ENCODE data around the gene PAK5. TPM values are rescaled to one million over a fixed set of nuclear protein-coding genes. Genes with fewer than 3 reads are reported as not detected.
A peak's percentile ranks its signal among the peaks of the same experiment; 100 is the strongest.

The PAK5 gene
- total RNA-seq, 1 experiment from 2014 or later, result not detected

DNA sequence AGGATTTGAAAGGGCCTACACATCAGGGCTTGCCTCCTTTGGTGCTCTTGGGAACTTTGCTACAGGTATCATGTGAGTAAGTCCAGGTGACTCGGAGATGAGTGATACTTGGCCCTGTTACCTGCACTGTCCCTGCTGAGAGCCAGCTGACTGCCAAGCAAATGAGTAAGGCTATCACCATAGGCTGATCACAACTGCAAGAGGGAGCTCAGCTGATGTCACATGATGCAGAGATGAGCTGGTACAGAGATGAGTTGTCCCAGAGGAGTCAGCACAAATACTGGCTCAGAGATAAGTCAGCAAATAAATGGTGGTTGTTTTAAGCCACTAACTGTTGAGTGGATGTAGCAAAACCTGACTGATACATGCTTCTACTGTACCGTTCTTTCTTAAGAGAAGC lies 283.1 kb downstream of the PAK5 start:
- Histone ChIP-seq H4K20me1 (ENCODE audit: low read length) (no peaks in the 10 kb centered on the region), H3K27me3 (ENCODE audit: low read length) (no peaks in the 10 kb centered on the region), H3K4me3 (ENCODE audit: low read length) (no peak overlapping the region), H3K79me2 (ENCODE audit: low read length) (no peaks in the 10 kb centered on the region), H3F3A (ENCODE audit: low read length, unreplicated experiment) (peaks cover 5% of the 10 kb centered on the region), H2AFZ (ENCODE audit: low read length) (no peak overlapping the region), H3K4me2 (ENCODE audit: low read length) (no peak overlapping the region), H3K9ac (ENCODE audit: low read length) (no peak overlapping the region), H3K27ac (ENCODE audit: low read length) (peak overlapping the region; percentile 60), H3K9me2 (replicated peaks; ENCODE audit: low read length) (no peaks in the 10 kb centered on the region), H3K36me3 (ENCODE audit: low read depth, low read length) (no peaks in the 10 kb centered on the region), H3K4me1 (ENCODE audit: insufficient read depth, low read length) (peaks cover 31% of the 10 kb centered on the region), H3K9me3 (ENCODE audit: low read length) (no peaks in the 10 kb centered on the region)
- ATAC-seq (peak; percentile 99), DNase-seq (peak; percentile 97)
- TF ChIP-seq EZH2 (IDR thresholded peaks at IDR 0.05; ENCODE audit: low read length, unreplicated experiment) (no peak), EZH2phosphoT487 (IDR thresholded peaks at IDR 0.05; ENCODE audit: borderline replicate concordance, low read length) (no peak)
- TF ChIP-seq, protein P1, sequence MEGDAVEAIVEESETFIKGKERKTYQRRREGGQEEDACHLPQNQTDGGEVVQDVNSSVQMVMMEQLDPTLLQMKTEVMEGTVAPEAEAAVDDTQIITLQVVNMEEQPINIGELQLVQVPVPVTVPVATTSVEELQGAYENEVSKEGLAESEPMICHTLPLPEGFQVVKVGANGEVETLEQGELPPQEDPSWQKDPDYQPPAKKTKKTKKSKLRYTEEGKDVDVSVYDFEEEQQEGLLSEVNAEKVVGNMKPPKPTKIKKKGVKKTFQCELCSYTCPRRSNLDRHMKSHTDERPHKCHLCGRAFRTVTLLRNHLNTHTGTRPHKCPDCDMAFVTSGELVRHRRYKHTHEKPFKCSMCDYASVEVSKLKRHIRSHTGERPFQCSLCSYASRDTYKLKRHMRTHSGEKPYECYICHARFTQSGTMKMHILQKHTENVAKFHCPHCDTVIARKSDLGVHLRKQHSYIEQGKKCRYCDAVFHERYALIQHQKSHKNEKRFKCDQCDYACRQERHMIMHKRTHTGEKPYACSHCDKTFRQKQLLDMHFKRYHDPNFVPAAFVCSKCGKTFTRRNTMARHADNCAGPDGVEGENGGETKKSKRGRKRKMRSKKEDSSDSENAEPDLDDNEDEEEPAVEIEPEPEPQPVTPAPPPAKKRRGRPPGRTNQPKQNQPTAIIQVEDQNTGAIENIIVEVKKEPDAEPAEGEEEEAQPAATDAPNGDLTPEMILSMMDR (conservative IDR thresholded peaks at IDR 0.05; ENCODE audit: low read depth, low read length), result no peak
- no TSS peak for BruUV-seq (replicated peaks)
- intact Hi-C loops (cut with micrococcal nuclease), result no loop called here
- POLR2A ChIA-PET (ENCODE audit: unreplicated experiment), result no interaction called here
- CTCF ChIA-PET, result interaction anchor here (0.5 kb wide), 1 partner anchor 798 kb away, joined by 3 read pairs; no protein-coding TSS in a partner anchor

DNA sequence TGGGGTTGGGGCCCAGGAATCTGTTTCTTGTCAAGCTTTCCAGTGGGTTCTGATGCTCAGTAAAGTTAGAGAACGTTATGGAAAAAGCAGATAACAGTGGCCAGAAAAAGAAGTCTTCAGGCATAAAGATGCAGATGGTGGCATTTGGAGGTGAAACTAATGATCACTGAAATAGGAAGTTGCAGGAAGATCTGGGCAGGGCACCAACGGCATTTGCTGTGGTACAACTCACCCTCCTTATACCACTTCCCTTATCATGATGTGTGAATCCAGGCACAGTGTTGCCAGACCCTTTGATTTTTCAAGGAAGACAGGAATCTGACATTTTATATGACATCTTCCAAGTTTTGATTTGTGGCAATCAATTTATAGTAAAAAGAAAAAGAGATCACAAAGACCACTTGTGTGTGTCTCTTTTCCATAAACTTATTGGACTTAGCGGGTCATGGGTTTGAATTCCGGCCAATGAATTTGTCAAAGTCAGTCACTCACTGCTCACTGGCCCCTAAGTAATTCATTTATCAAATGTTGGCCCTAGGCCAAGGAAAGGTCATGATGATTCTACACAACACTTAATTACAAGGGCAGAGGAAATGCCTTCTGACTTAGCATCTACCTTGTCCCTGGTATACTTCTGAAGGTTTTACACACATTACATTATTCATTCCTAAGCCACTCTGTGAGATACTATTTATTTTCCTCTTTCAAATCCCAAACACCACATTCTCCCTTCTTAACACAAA lies 286.9 kb downstream of the PAK5 start:
- H3K27ac ChIP-seq (ENCODE audit: low read length), result no peak overlapping the region
- H3K4me3 ChIP-seq (ENCODE audit: low read length), result no peak overlapping the region
- intact Hi-C loops (cut with micrococcal nuclease), result no loop called here
- H4K20me1 ChIP-seq (ENCODE audit: low read length), result no peaks in the 10 kb centered on the region
- DNase-seq (peak; percentile 24), ATAC-seq (no peak)
- POLR2A ChIA-PET (ENCODE audit: unreplicated experiment), result interaction anchor here (0.7 kb wide), 1 partner anchor 55 kb away, joined by 3 read pairs; no protein-coding TSS in a partner anchor
- H3K4me1 ChIP-seq (ENCODE audit: insufficient read depth, low read length), result peaks cover 31% of the 10 kb centered on the region
- H3K4me2 ChIP-seq (ENCODE audit: low read length), result no peak overlapping the region
- H2AFZ ChIP-seq (ENCODE audit: low read length), result no peak overlapping the region
- no peaks in the 10 kb centered on the region for H3K9me3 ChIP-seq (ENCODE audit: low read length)
- CTCF ChIA-PET, result no interaction called here
- H3K27me3 ChIP-seq (ENCODE audit: low read length), result no peaks in the 10 kb centered on the region
- no peak overlapping the region for H3K9ac ChIP-seq (ENCODE audit: low read length)
- BruUV-seq (replicated peaks), result no TSS peak
- H3F3A ChIP-seq (ENCODE audit: low read length, unreplicated experiment), result peaks cover 5% of the 10 kb centered on the region
- H3K36me3 ChIP-seq (ENCODE audit: low read depth, low read length), result no peaks in the 10 kb centered on the region
- TF ChIP-seq EZH2phosphoT487 (IDR thresholded peaks at IDR 0.05; ENCODE audit: borderline replicate concordance, low read length) (no peak), EZH2 (IDR thresholded peaks at IDR 0.05; ENCODE audit: low read length, unreplicated experiment) (no peak)
- TF ChIP-seq, protein P1 (conservative IDR thresholded peaks at IDR 0.05; ENCODE audit: low read depth, low read length), result no peak
- H3K9me2 ChIP-seq (replicated peaks; ENCODE audit: low read length), result no peaks in the 10 kb centered on the region
- H3K79me2 ChIP-seq (ENCODE audit: low read length), result no peaks in the 10 kb centered on the region

DNA sequence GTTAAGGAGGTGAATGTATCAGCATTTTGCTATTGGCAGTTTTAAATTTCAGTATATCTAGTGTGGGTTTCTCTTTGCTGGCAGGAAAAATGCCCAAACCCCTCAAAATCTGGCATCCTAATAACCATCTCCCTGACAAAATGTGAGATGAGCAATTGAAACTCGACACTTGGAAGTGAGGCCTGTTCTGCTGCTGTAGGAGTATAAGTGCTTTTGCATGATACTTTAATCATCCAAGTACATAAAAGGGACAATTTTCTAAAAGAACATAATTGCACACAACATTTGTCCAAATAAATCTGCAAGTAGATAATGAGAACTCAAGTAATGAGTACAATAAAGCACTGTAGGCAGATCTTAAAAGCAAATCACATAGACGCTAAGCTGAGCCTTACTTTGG lies 288.0 kb downstream of the PAK5 start:
- TF ChIP-seq EZH2 (IDR thresholded peaks at IDR 0.05; ENCODE audit: low read length, unreplicated experiment) (no peak), EZH2phosphoT487 (IDR thresholded peaks at IDR 0.05; ENCODE audit: borderline replicate concordance, low read length) (no peak)
- TF ChIP-seq, protein P1 (conservative IDR thresholded peaks at IDR 0.05; ENCODE audit: low read depth, low read length), result no peak
- no peaks in the 10 kb centered on the region for H3K36me3 ChIP-seq (ENCODE audit: low read depth, low read length)
- ChIA-PET POLR2A (ENCODE audit: unreplicated experiment) (no interaction called here), CTCF (no interaction called here)
- no peak overlapping the region for H2AFZ ChIP-seq (ENCODE audit: low read length)
- no peak for ATAC-seq
- no peak overlapping the region for H3K9ac ChIP-seq (ENCODE audit: low read length)
- H3K4me3 ChIP-seq (ENCODE audit: low read length), result no peak overlapping the region
- no peak for DNase-seq
- no peaks in the 10 kb centered on the region for H4K20me1 ChIP-seq (ENCODE audit: low read length)
- intact Hi-C loops (cut with micrococcal nuclease), result no loop called here
- H3K9me3 ChIP-seq (ENCODE audit: low read length), result no peaks in the 10 kb centered on the region
- H3K27me3 ChIP-seq (ENCODE audit: low read length), result no peaks in the 10 kb centered on the region
- no peaks in the 10 kb centered on the region for H3K9me2 ChIP-seq (replicated peaks; ENCODE audit: low read length)
- H3F3A ChIP-seq (ENCODE audit: low read length, unreplicated experiment), result no peaks in the 10 kb centered on the region
- H3K79me2 ChIP-seq (ENCODE audit: low read length), result no peaks in the 10 kb centered on the region
- no TSS peak for BruUV-seq (replicated peaks)
- H3K4me2 ChIP-seq (ENCODE audit: low read length), result no peak overlapping the region
- H3K4me1 ChIP-seq (ENCODE audit: insufficient read depth, low read length), result peaks cover 22% of the 10 kb centered on the region
- H3K27ac ChIP-seq (ENCODE audit: low read length), result no peak overlapping the region

Data from PC-3 (cell line).